ENCODE measurements around the gene ITPKC. TPM values are rescaled to one million over a fixed set of nuclear protein-coding genes. Genes with fewer than 3 reads are reported as not detected.
"Not testable (repeated sequence)": the region's sequence is repeated elsewhere in the genome, so short reads cannot be mapped to it uniquely, and the experiment has no call there.

The ITPKC gene
- polyA plus RNA-seq, 1 experiment = 8.9 TPM

DNA sequence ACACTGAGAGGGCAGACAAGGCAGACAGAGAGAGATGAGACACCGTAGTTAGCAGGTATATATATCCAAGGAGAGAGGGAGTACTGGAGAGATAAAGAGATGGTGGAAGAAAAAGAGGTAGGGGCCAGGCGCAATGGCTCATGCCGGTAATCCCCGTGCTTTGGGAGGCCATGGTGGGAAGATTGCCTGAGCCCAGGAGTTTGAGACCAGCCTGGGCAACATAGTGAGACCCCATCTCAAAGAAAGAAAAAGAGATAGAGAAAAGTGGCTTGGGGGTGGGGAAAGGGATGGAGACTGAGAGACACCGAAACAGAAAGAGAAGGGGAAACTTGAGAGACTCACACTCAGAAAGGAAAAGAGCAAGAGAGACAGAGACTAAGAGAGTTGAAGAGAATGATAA, 63.7 kb downstream of the ITPKC start:
- H3K27me3 ChIP-seq (ENCODE audit: control insufficient read depth, insufficient read depth, low read length) = no peaks in the 10 kb centered on the region
- H3K4me3 ChIP-seq (ENCODE audit: low read depth, low read length) = no peak overlapping the region
- ChIA-PET POLR2A (no interaction called here), CTCF (interaction anchor here (2.9 kb wide), 1 partner anchor 26 kb away, joined by 10 read pairs; no protein-coding TSS in a partner anchor)
- H3K27ac ChIP-seq (ENCODE audit: low read depth, low read length) = no peak overlapping the region
- no peak for DNase-seq (ENCODE audit: low read depth, low spot score)
- TF ChIP-seq, protein P1, sequence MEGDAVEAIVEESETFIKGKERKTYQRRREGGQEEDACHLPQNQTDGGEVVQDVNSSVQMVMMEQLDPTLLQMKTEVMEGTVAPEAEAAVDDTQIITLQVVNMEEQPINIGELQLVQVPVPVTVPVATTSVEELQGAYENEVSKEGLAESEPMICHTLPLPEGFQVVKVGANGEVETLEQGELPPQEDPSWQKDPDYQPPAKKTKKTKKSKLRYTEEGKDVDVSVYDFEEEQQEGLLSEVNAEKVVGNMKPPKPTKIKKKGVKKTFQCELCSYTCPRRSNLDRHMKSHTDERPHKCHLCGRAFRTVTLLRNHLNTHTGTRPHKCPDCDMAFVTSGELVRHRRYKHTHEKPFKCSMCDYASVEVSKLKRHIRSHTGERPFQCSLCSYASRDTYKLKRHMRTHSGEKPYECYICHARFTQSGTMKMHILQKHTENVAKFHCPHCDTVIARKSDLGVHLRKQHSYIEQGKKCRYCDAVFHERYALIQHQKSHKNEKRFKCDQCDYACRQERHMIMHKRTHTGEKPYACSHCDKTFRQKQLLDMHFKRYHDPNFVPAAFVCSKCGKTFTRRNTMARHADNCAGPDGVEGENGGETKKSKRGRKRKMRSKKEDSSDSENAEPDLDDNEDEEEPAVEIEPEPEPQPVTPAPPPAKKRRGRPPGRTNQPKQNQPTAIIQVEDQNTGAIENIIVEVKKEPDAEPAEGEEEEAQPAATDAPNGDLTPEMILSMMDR (IDR thresholded peaks at IDR 0.05; ENCODE audit: low read depth, low read length) = no peak
- no peaks in the 10 kb centered on the region; the same call in 1 of the 2 replicates for H3K9me3 ChIP-seq (ENCODE audit: control insufficient read depth, insufficient read depth, low read length)

DNA sequence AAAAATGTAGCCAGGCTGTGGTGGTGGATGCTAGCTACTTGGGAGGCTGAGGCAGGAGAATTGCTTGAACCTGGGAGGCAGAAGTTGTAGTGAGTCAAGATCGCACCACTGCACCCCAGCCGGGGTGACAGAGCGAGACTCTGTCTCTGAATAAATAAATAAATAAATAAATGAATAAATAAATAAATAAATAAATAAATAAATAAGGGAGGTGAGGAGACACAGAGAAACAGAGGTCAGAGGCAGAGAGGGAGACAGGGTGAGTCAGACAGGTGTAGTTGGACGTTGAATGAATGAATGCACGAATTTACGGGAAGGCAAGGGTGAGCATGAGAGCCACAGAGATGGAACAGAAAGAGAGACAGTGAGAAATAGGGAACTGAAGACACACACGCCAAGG, 64.2 kb downstream of the ITPKC start:
- Histone ChIP-seq H3K27ac (ENCODE audit: low read depth, low read length) (no peak overlapping the region), H3K27me3 (ENCODE audit: control insufficient read depth, insufficient read depth, low read length) (no peaks in the 10 kb centered on the region), H3K9me3 (ENCODE audit: control insufficient read depth, insufficient read depth, low read length) (no peaks in the 10 kb centered on the region), H3K4me3 (ENCODE audit: low read depth, low read length) (no peak overlapping the region)
- POLR2A ChIA-PET = no interaction called here
- no peak for DNase-seq (ENCODE audit: low read depth, low spot score)
- CTCF ChIA-PET = interaction anchor here (2.9 kb wide), 1 partner anchor 25 kb away, joined by 10 read pairs; no protein-coding TSS in a partner anchor
- TF ChIP-seq, protein P1 (IDR thresholded peaks at IDR 0.05; ENCODE audit: low read depth, low read length) = no peak

DNA sequence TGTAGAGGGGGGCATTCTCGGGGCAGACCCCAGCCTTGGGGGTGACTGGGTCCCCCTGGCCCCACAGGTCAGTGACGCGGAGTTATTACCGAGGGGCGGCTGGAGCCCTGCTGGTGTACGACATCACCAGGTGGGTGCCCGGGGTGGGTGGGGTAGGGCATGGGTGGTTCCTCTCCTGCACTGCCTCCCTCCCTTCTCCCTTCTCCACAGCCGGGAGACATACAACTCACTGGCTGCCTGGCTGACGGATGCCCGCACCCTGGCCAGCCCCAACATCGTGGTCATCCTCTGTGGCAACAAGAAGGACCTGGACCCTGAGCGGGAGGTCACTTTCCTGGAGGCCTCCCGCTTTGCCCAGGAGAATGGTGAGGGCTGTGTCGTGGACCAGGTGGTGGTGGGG, 66.8 kb downstream of the ITPKC start:
- H3K27ac ChIP-seq (ENCODE audit: low read depth, low read length) = no peak overlapping the region
- H3K4me3 ChIP-seq (ENCODE audit: low read depth, low read length) = no peak overlapping the region
- H3K9me3 ChIP-seq (ENCODE audit: control insufficient read depth, insufficient read depth, low read length) = no peaks in the 10 kb centered on the region
- H3K27me3 ChIP-seq (ENCODE audit: control insufficient read depth, insufficient read depth, low read length) = no peaks in the 10 kb centered on the region
- ChIA-PET POLR2A (no interaction called here), CTCF (interaction anchor here (0.7 kb wide), 1 partner anchor 940 kb away, joined by 3 read pairs; no protein-coding TSS in a partner anchor)
- TF ChIP-seq, protein P1 (IDR thresholded peaks at IDR 0.05; ENCODE audit: low read depth, low read length) = no peak
- no peak for DNase-seq (ENCODE audit: low read depth, low spot score)

DNA sequence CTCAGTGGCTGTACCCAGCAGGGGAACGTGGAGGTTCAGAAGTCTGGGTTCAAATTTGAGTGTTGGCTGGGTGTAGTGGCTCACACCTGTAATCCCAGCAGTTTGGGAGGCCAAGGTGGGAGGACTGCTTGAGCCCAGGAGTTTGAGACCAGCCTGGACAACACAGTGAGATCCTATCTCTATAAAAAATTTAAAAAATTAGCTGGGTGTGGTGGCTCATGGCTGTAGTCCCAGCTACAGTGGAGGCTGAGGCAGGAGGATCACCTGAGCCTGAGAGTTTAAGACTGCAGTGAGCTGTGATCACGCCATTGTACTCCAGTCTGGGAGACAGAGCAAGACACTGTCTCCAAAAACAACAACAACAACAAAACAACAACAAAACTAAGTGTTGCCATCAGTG, 67.2 kb downstream of the ITPKC start:
- CTCF ChIA-PET, POLR2A ChIA-PET: not testable (repeated sequence)

DNA sequence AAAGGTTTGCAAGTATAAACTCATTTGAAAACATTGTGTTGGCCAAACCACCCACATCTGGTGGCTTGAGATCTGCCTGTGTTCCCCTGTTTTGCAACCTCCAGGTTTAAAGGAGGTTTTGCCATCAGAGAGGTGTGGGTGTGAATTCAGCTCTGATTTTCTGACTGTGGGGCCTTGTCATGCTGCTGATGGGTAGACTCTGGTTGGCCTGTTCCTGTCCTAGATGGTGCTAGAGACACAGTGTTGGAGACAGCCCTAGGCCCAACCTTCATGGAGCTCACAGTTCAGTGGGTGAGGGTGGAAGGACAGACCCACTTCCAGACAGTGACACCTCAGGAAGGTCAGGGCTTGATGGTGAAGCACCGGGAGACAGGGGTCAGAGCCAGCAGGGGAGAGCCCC, 68.6 kb downstream of the ITPKC start:
- CTCF ChIA-PET = no interaction called here
- POLR2A ChIA-PET = interaction anchor here (0.8 kb wide), 1 partner anchor 9 kb away, joined by 3 read pairs; no protein-coding TSS in a partner anchor
- H3K27ac ChIP-seq (ENCODE audit: low read depth, low read length) = no peak overlapping the region
- H3K9me3 ChIP-seq (ENCODE audit: control insufficient read depth, insufficient read depth, low read length) = no peaks in the 10 kb centered on the region
- TF ChIP-seq, protein P1 (IDR thresholded peaks at IDR 0.05; ENCODE audit: low read depth, low read length) = no peak
- no peak overlapping the region for H3K4me3 ChIP-seq (ENCODE audit: low read depth, low read length)
- DNase-seq (ENCODE audit: low read depth, low spot score) = no peak
- no peaks in the 10 kb centered on the region for H3K27me3 ChIP-seq (ENCODE audit: control insufficient read depth, insufficient read depth, low read length)

More for the DNA sequence above, 67.2 kb downstream of the ITPKC start:
- not testable (repeated sequence) for DNase-seq (ENCODE audit: low read depth, low spot score); H3K4me3 ChIP-seq (ENCODE audit: low read depth, low read length); H3K27me3 ChIP-seq (ENCODE audit: control insufficient read depth, insufficient read depth, low read length); H3K9me3 ChIP-seq (ENCODE audit: control insufficient read depth, insufficient read depth, low read length); H3K27ac ChIP-seq (ENCODE audit: low read depth, low read length)

Measured in AG04450 (cell line).